ENCODE data around the gene PAPPA2. TPM values are rescaled to one million over a fixed set of nuclear protein-coding genes. Genes with fewer than 3 reads are reported as not detected.
"Not testable (repeated sequence)": the region's sequence is repeated elsewhere in the genome, so short reads cannot be mapped to it uniquely, and the experiment has no call there.

PAPPA2 gene
- total RNA-seq, 1 donor from 2014 or later: 3.8 TPM

GRCh38 chr1:176605176-176605575 is 142.2 kb downstream of the PAPPA2 start:
- DNase-seq: no peak

GRCh38 chr1:176609556-176610408 is 146.8 kb downstream of the PAPPA2 start:
- DNase-seq: no peak

GRCh38 chr1:176612791-176613190 is 149.8 kb downstream of the PAPPA2 start:
- no peak for DNase-seq

GRCh38 chr1:176617881-176618280 is 154.9 kb downstream of the PAPPA2 start:
- DNase-seq: no peak

- DNase-seq: no peak
Measured at GRCh38 chr1:176619261-176619660, 156.3 kb downstream of the PAPPA2 start.

- DNase-seq: no peak
Measured at GRCh38 chr1:176625365-176625764, 162.4 kb downstream of the PAPPA2 start.

- peak; percentile 41 for DNase-seq
Measured at GRCh38 chr1:176626572-176627061, 163.6 kb downstream of the PAPPA2 start.

- DNase-seq: no peak
Measured at GRCh38 chr1:176628775-176629174, 165.8 kb downstream of the PAPPA2 start.

- DNase-seq: not testable (repeated sequence)
Measured at GRCh38 chr1:176634733-176635132, 171.8 kb downstream of the PAPPA2 start.

GRCh38 chr1:176638713-176639526 is 175.9 kb downstream of the PAPPA2 start:
- DNase-seq: peak; percentile 25

- DNase-seq: no peak
Measured at GRCh38 chr1:176643536-176643935, 180.6 kb downstream of the PAPPA2 start.

GRCh38 chr1:176648556-176648955 is 185.6 kb downstream of the PAPPA2 start:
- DNase-seq: no peak

- peak; percentile 69 for DNase-seq
Measured at GRCh38 chr1:176656257-176656995, 193.5 kb downstream of the PAPPA2 start.

GRCh38 chr1:176669782-176670181 is 206.8 kb downstream of the PAPPA2 start:
- no peak for DNase-seq

- DNase-seq: no peak
Measured at GRCh38 chr1:176670853-176671252, 207.9 kb downstream of the PAPPA2 start.

GRCh38 chr1:176682830-176683535 is 220.0 kb downstream of the PAPPA2 start:
- DNase-seq: no peak

- DNase-seq: peak; percentile 81
Measured at GRCh38 chr1:176691251-176692228, 228.6 kb downstream of the PAPPA2 start.

- peak; percentile 86 for DNase-seq
Measured at GRCh38 chr1:176692431-176692830, 229.5 kb downstream of the PAPPA2 start.

- DNase-seq: no peak
Measured at GRCh38 chr1:176692988-176693696, 230.2 kb downstream of the PAPPA2 start.
